GM19238 (cell line): ENCODE results near the gene PLPPR1.

Experiments used
- DNase-seq: peaks from one replicate; pipeline ENCODE4 v3.0.0; 2011; ENCODE audit warnings: low spot score; ENCODE audit not compliant: insufficient read length

PLPPR1 gene

GRCh38 chr9:101209670-101210069 is 181.1 kb downstream of the PLPPR1 start:
- no peak for DNase-seq

GRCh38 chr9:101212661-101213060 is 184.1 kb downstream of the PLPPR1 start:
- DNase-seq = no peak

- no peak for DNase-seq
Measured at GRCh38 chr9:101219030-101219429, 190.5 kb downstream of the PLPPR1 start.

GRCh38 chr9:101220341-101220740 is 191.8 kb downstream of the PLPPR1 start:
- DNase-seq = no peak

- no peak for DNase-seq
Measured at GRCh38 chr9:101225271-101225670, 196.7 kb downstream of the PLPPR1 start.

- no peak for DNase-seq
Measured at GRCh38 chr9:101226161-101226560, 197.6 kb downstream of the PLPPR1 start.

- DNase-seq = no peak
Measured at GRCh38 chr9:101226803-101227202, 198.3 kb downstream of the PLPPR1 start.

GRCh38 chr9:101229606-101230005 is 201.1 kb downstream of the PLPPR1 start:
- DNase-seq = no peak

GRCh38 chr9:101232405-101232977 is 204.0 kb downstream of the PLPPR1 start:
- no peak for DNase-seq

- no peak for DNase-seq
Measured at GRCh38 chr9:101235105-101235866, 206.8 kb downstream of the PLPPR1 start.

- DNase-seq = no peak
Measured at GRCh38 chr9:101242651-101243050, 214.1 kb downstream of the PLPPR1 start.

- DNase-seq = no peak
Measured at GRCh38 chr9:101246691-101247090, 218.2 kb downstream of the PLPPR1 start.

GRCh38 chr9:101247297-101247696 is 218.8 kb downstream of the PLPPR1 start:
- DNase-seq = no peak

GRCh38 chr9:101254733-101255433 is 226.4 kb downstream of the PLPPR1 start:
- no peak for DNase-seq

- DNase-seq = no peak
Measured at GRCh38 chr9:101264727-101265126, 236.2 kb downstream of the PLPPR1 start.

- no peak for DNase-seq
Measured at GRCh38 chr9:101265261-101265660, 236.7 kb downstream of the PLPPR1 start.

- no peak for DNase-seq
Measured at GRCh38 chr9:101268426-101268825, 239.9 kb downstream of the PLPPR1 start.

- no peak for DNase-seq
Measured at GRCh38 chr9:101269591-101270283, 241.2 kb downstream of the PLPPR1 start.

GRCh38 chr9:101270302-101270701 is 241.8 kb downstream of the PLPPR1 start:
- no peak for DNase-seq

GRCh38 chr9:101271102-101271501 is 242.6 kb downstream of the PLPPR1 start:
- no peak for DNase-seq

GRCh38 chr9:101274971-101275768 is 246.6 kb downstream of the PLPPR1 start:
- no peak for DNase-seq
